Suprapubic skin (tissue), 4 donors: ENCODE measurements around the gene ARL16.

ENCODE experiments used
- EP300 ChIP-seq: sonication (generic); formaldehyde crosslinking; IDR thresholded peaks from one replicate; pipeline ENCODE4 v1.6.1; 2017; ENCODE audit warnings: antibody characterized with exemption
- POLR2A ChIP-seq, 2 donors: fragments of 450-650 bp; IDR thresholded peaks; one replicate each; pipeline ENCODE4 v1.6.1; 2017; ENCODE audit warnings: antibody characterized with exemption in 2 of 2, mild to moderate bottlenecking in 2 of 2, moderate library complexity in 2 of 2
- POLR2AphosphoS5 ChIP-seq, 3 donors: sonication (generic); formaldehyde crosslinking; IDR thresholded peaks; one replicate each; pipeline ENCODE4 v1.6.1; 2017; ENCODE audit warnings: antibody characterized with exemption in 3 of 3
- TF ChIP-seq, protein P1 (sequence below), 2 donors: fragments of 200-600 bp in 1 of 2; fragments of 450-650 bp in 1 of 2; sonication (generic) in 1 of 2; IDR thresholded peaks; one replicate each; pipeline ENCODE4 v1.5.1; 2016 to 2019; ENCODE audit warnings: antibody characterized with exemption in 2 of 2, mild to moderate bottlenecking in 1 of 2, moderate library complexity in 1 of 2

DNA sequence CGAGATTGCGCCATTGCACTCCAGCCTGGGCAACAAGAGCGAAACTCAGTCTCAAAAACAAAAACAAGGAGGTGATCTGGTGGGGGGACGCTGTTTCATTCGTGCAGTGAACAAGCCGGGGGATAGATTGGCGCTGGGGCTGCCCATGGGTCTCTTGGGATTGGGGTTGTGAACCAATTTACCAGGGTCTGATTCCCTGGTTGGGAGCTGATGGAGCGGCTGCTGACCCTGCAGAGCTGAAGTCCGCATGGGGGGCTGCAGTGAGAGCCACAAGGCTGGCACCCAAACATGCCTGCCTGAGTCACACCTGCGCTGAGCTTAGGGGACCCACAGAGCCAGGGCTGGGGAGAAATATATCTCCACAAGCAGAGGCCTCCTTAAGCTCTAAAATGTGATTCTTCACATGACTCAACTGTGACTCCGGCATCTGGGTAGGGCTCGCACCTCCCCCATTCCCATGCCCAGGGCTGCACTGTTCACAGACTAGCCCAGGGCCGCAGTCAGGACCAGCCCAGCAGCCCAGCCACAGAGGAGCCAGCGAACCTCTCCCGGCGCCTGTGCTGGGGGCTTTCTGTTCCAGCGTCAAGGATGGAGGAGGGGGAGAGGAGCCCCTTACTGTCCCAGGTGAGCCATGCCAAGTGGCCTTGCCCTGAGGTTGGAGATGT lies 41.6 kb downstream of the ARL16 start:
- TF ChIP-seq POLR2A (IDR thresholded peaks at IDR 0.05) (no peak), POLR2AphosphoS5 (IDR thresholded peaks at IDR 0.05) (no peak), EP300 (no peak)
- TF ChIP-seq, protein P1, sequence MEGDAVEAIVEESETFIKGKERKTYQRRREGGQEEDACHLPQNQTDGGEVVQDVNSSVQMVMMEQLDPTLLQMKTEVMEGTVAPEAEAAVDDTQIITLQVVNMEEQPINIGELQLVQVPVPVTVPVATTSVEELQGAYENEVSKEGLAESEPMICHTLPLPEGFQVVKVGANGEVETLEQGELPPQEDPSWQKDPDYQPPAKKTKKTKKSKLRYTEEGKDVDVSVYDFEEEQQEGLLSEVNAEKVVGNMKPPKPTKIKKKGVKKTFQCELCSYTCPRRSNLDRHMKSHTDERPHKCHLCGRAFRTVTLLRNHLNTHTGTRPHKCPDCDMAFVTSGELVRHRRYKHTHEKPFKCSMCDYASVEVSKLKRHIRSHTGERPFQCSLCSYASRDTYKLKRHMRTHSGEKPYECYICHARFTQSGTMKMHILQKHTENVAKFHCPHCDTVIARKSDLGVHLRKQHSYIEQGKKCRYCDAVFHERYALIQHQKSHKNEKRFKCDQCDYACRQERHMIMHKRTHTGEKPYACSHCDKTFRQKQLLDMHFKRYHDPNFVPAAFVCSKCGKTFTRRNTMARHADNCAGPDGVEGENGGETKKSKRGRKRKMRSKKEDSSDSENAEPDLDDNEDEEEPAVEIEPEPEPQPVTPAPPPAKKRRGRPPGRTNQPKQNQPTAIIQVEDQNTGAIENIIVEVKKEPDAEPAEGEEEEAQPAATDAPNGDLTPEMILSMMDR (IDR thresholded peaks at IDR 0.05), result no peak
